ENCODE data around the gene ESPL1. TPM values are rescaled to one million over a fixed set of nuclear protein-coding genes. Genes with fewer than 3 reads are reported as not detected.

ESPL1 gene
- total and polyA plus RNA-seq, 2 of the 8 experiments (the other 6 are each of a cell fraction or from before 2014, with no cell fraction given), result 31.8 to 52.7 TPM

DNA sequence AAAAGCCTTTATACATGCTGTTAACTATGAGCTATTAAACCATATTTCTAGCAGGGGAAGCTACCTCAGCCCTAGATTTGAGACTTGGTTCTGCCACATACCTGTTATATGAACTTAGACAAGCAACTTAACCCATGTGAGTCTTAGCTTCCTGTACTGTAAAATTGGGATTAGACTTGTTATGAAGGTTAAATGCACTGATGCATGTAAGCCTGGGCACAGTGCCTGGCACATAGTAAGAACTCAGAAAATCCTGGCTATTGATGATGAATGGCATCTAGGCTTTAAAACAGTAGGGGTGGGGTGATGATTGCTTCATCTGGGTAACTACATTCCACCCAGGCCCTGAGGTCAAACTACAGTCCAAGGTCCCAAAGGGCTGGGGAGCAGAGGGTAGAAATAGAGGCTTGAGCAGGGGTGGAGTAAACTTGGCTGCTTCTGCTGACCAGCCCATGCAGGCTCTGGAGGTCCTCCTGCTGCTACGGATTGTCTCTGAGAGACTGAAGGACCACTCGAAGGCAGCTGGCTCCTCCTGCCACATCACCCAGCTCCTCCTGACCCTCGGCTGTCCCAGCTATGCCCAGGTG lies 11.3 kb downstream of the ESPL1 start:
- Histone ChIP-seq H2BK20ac (ENCODE audit: low read length) (no peak overlapping the region), H2BK15ac (ENCODE audit: low read length) (no peak overlapping the region), H2AK5ac (ENCODE audit: low read depth, low read length) (no peak overlapping the region), H3K4me1 (replicated peaks in 1 of 4; ENCODE audit: control insufficient read depth in 3 of 4, insufficient read depth in 4 of 4, low read length in 3 of 4) (no peaks in the 10 kb centered on the region), H3K36me3 (ENCODE audit: control insufficient read depth in 2 of 4, insufficient read depth in 4 of 4, low read length in 3 of 4) (peaks cover 28 to 75% (median 63%) of the 10 kb centered on the region in 4 experiments; a peak in 7 of 8 replicates), H2AFZ (ENCODE audit: low read length) (no peak overlapping the region), H3K4me2 (ENCODE audit: insufficient read depth in 1 of 2, low read depth in 2 of 2, low read length in 2 of 2) (no peak overlapping the region), H3K23ac (ENCODE audit: insufficient read length) (no peak overlapping the region), H4K5ac (ENCODE audit: insufficient read length, low read depth, low read length) (no peak overlapping the region), H2BK5ac (ENCODE audit: low read depth, low read length) (no peak overlapping the region), H3K9ac (replicated peaks in 1 of 4; ENCODE audit: extremely low read depth in 1 of 4, low read depth in 3 of 4, low read length in 3 of 4) (no peak overlapping the region), H3K23me2 (ENCODE audit: low read depth, low read length) (no peaks in the 10 kb centered on the region), H3K79me1 (ENCODE audit: low read depth, low read length) (no peaks in the 10 kb centered on the region), H2BK12ac (ENCODE audit: low read depth, low read length) (no peak overlapping the region), H3K9me3 (ENCODE audit: insufficient read depth in 2 of 2, low read depth in 1 of 2, low read length in 1 of 2) (no peaks in the 10 kb centered on the region), H4K8ac (ENCODE audit: extremely low read depth, insufficient read depth, low read length) (no peak overlapping the region), H3K27me3 (replicated peaks in 1 of 4; ENCODE audit: control insufficient read depth in 3 of 4, extremely low read depth in 1 of 4, insufficient read depth in 3 of 4, low read length in 3 of 4) (no peaks in the 10 kb centered on the region), H3K79me2 (ENCODE audit: control insufficient read depth in 1 of 2, insufficient read depth in 2 of 2, low read length in 2 of 2) (no peaks in the 10 kb centered on the region), H3K4ac (replicated peaks; ENCODE audit: insufficient read length, low read depth, low read length) (no peak overlapping the region), H3K56ac (replicated peaks; ENCODE audit: insufficient read length, low read depth, low read length) (no peak overlapping the region), H3K4me3 (ENCODE audit: extremely low read depth in 1 of 4, insufficient read depth in 2 of 4, low read depth in 3 of 4, low read length in 4 of 4) (no peak overlapping the region), H3K14ac (ENCODE audit: insufficient read length) (no peak overlapping the region), H4K91ac (replicated peaks; ENCODE audit: insufficient read length, low read length) (no peak overlapping the region), H4K20me1 (replicated peaks in 1 of 2; ENCODE audit: control insufficient read depth in 1 of 2, insufficient read depth in 2 of 2, low read length in 2 of 2) (peaks cover 0 to 7% of the 10 kb centered on the region in 2 experiments), H3K18ac (ENCODE audit: extremely low read depth, low read length) (no peak overlapping the region), H3K27ac (ENCODE audit: low read depth, low read length) (no peak overlapping the region), H2BK120ac (replicated peaks; ENCODE audit: low read depth, low read length) (no peak overlapping the region)
- ChIA-PET CTCF (ENCODE audit: partially characterized antibody) (interaction anchor here (0.6 to 28.3 kb wide), 15 partner anchors 8 to 229 kb away, joined by 3 to 573 read pairs (median 4); partner anchors contain the start of genes ESPL1, ITGB7 and MYG1), POLR2A (ENCODE audit: partially characterized antibody) (interaction anchor here (0.7 to 9.3 kb wide), 7 partner anchors 8 to 219 kb away, joined by 3 to 76 read pairs (median 5); partner anchors contain the start of genes ESPL1 and PFDN5)
- WGBS, 2 experiments (ENCODE audit: extremely low coverage in 1 of 2, insufficient coverage in 1 of 2, insufficient read length in 1 of 2, insufficient replicate concordance in 2 of 2, low coverage in 1 of 2, low lambda C conversion rate in 2 of 2, missing lambda C conversion rate in 1 of 2), result 89% methylated on average over 3 of the region's 3 CpGs; no CpG with 5 or more reads in 1 of the 2 experiments
- DNase-seq (ENCODE audit: low read depth in 1 of 2, low spot score in 2 of 2) (no peak), FAIRE-seq (no peak)
- TF ChIP-seq MAFK (IDR thresholded peaks at IDR 0.05; ENCODE audit: low read depth, low read length), result no peak
